HCT116 (cell line): Measurements from ENCODE around the gene CFAP54. TPM values are rescaled to one million over a fixed set of nuclear protein-coding genes. Genes with fewer than 3 reads are reported as not detected.

Source experiments
- ATAC-seq: fragments of 200-7000 bp; cut with Tn5 transposase; 2 replicates; pipeline ENCODE4 v1.9.1; 2020; ENCODE audit warnings: mild to moderate bottlenecking, moderate library complexity
- BruUV-seq: library from RNA; stranded (reverse); fragments of 400-500 nt; replicated peaks from 2 replicates; lab custom pipeline; 2021; lab: Mats Ljungman, UMichigan
- CTCF ChIA-PET: fragments of 300-600 bp; sonication (Branson Sonifier 250); formaldehyde crosslinking; loops from one replicate; lab custom pipeline; 2021; ENCODE audit warnings: antibody characterized with exemption; lab: Charles Lee
- POLR2A ChIA-PET: fragments of 300-600, 350-600 bp; sonication (Branson Sonifier 250); formaldehyde crosslinking; loops from one replicate; lab custom pipeline; 2021; ENCODE audit warnings: antibody characterized with exemption; lab: Charles Lee
- RAD21 ChIA-PET, 2 experiments: fragments of 300-600 bp; sonication (Branson Sonifier 250); formaldehyde crosslinking; loops; one replicate each; lab custom pipeline; 2023; ENCODE audit warnings: low total read pairs in 2 of 2; ENCODE audit not compliant: uncharacterized antibody in 2 of 2, unreplicated experiment in 2 of 2, low non-redundant PET in 1 of 2; lab: Charles Lee
- DNase-seq: peaks from one replicate; pipeline ENCODE4 v3.0.0-alpha.2; 2010; ENCODE audit warnings: low read depth, low spot score
- H2AFZ ChIP-seq: fragments of 200-600 bp; shearing (Covaris generic), sonication (generic); 2 replicates; pipeline ENCODE4 v1.6.1; 2017; ENCODE audit warnings: low read depth, mixed run types, mixed read lengths, antibody characterized with exemption, low read length; ENCODE audit not compliant: poor library complexity, severe bottlenecking
- H3K27ac ChIP-seq: 2 replicates; pipeline ENCODE4 v1.5.1; 2012; ENCODE audit warnings: low read depth, low read length
- H3K27me3 ChIP-seq: fragments of 200-600 bp; sonication (generic); 2 replicates; pipeline ENCODE4 v1.6.1; 2016; ENCODE audit warnings: mixed run types, low read length, mixed read lengths; ENCODE audit not compliant: insufficient read depth
- H3K36me3 ChIP-seq, 2 experiments: fragments of 200-500 bp in 1 of 2; fragments of 200-600 bp in 1 of 2; sonication (Bioruptor generic) in 1 of 2; sonication (generic) in 1 of 2; 2 replicates each; pipeline versions ENCODE4 v1.5.1 to v1.6.1; 2014 to 2016; ENCODE audit warnings: low read length in 2 of 2, inconsistent platforms in 1 of 2, mixed read lengths in 1 of 2, mixed run types in 1 of 2; ENCODE audit not compliant: insufficient read depth in 2 of 2, control insufficient read depth in 1 of 2
- H3K4me1 ChIP-seq, 2 experiments: fragments of 200-600 bp in 1 of 2; sonication (generic) in 1 of 2; 2 replicates each; pipeline versions ENCODE4 v1.5.1 to v1.6.1; 2012 to 2017; ENCODE audit warnings: low read length in 2 of 2, inconsistent platforms in 1 of 2, mild to moderate bottlenecking in 1 of 2, mixed read lengths in 1 of 2, mixed run types in 1 of 2, moderate library complexity in 1 of 2; ENCODE audit not compliant: insufficient read depth in 2 of 2, control insufficient read depth in 1 of 2
- H3K4me2 ChIP-seq: fragments of 200-600 bp; sonication (generic); 2 replicates; pipeline ENCODE4 v1.6.1; 2017; ENCODE audit warnings: mixed run types, low read length, mixed read lengths
- H3K4me3 ChIP-seq, 2 experiments: fragments of 200-600 bp in 1 of 2; sonication (generic) in 1 of 2; replicated peaks in 1 of 2; 2 replicates each; pipeline ENCODE4 v1.5.1; 2011 to 2016; ENCODE audit warnings: low read length in 2 of 2, control low read depth in 1 of 2, low read depth in 1 of 2, mild to moderate bottlenecking in 1 of 2, mixed read lengths in 1 of 2, mixed run types in 1 of 2
- H3K79me2 ChIP-seq: fragments of 200-600 bp; sonication (generic); 2 replicates; pipeline ENCODE4 v1.6.1; 2017; ENCODE audit warnings: mild to moderate bottlenecking, mixed run types, low read length, moderate library complexity, mixed read lengths; ENCODE audit not compliant: insufficient read depth
- H3K9ac ChIP-seq: fragments of 200-600 bp; sonication (generic); 2 replicates; pipeline ENCODE4 v1.6.1; 2016; ENCODE audit warnings: low read length, mixed read lengths
- H3K9me2 ChIP-seq: fragments of 200-600 bp; sonication (generic), shearing (Covaris generic); 2 replicates; pipeline ENCODE4 v1.6.1; 2017; ENCODE audit warnings: mixed run types, mild to moderate bottlenecking, moderate library complexity; ENCODE audit not compliant: insufficient read depth
- H3K9me3 ChIP-seq, 2 experiments: fragments of 200-500 bp in 1 of 2; fragments of 200-600 bp in 1 of 2; sonication (Bioruptor generic) in 1 of 2; sonication (generic) in 1 of 2; 2 replicates each; pipeline ENCODE4 v1.6.1; 2014 to 2017; ENCODE audit warnings: low read length in 2 of 2, mixed read lengths in 2 of 2, inconsistent platforms in 1 of 2, low read depth in 1 of 2, mild to moderate bottlenecking in 1 of 2, mixed run types in 1 of 2, moderate library complexity in 1 of 2; ENCODE audit not compliant: control insufficient read depth in 1 of 2, insufficient read depth in 1 of 2
- H4K20me1 ChIP-seq: fragments of 200-600 bp; sonication (generic), shearing (Covaris generic); 2 replicates; pipeline ENCODE4 v1.6.1; 2017; ENCODE audit warnings: mixed run types, mild to moderate bottlenecking, moderate library complexity; ENCODE audit not compliant: insufficient read depth
- CEBPB ChIP-seq: IDR thresholded peaks from 2 replicates; pipeline ENCODE4 v1.6.1; 2012; ENCODE audit warnings: low read depth
- ELF1 ChIP-seq: IDR thresholded peaks from 2 replicates; pipeline ENCODE4 v1.6.1; 2012; ENCODE audit warnings: low read depth, borderline replicate concordance
- EZH2 ChIP-seq: fragments of 200-600 bp; sonication (generic); IDR thresholded peaks from 2 replicates; pipeline ENCODE4 v1.6.1; 2017; ENCODE audit warnings: antibody characterized with exemption, mixed run types
- EZH2phosphoT487 ChIP-seq: fragments of 200-600 bp; IDR thresholded peaks from 2 replicates; pipeline ENCODE4 v1.6.1; 2018; ENCODE audit warnings: antibody characterized with exemption, borderline replicate concordance
- JUND ChIP-seq: IDR thresholded peaks from 2 replicates; pipeline ENCODE4 v1.6.1; 2012
- POLR2A ChIP-seq: IDR thresholded peaks from 2 replicates; pipeline ENCODE4 v1.7.0; 2011; ENCODE audit warnings: borderline replicate concordance; ENCODE audit not compliant: insufficient read depth, insufficient read length; ENCODE audit errors: extremely low read depth
- SIN3A ChIP-seq: IDR thresholded peaks from 2 replicates; pipeline ENCODE4 v1.6.1; 2012; ENCODE audit warnings: low read depth
- SP1 ChIP-seq: IDR thresholded peaks from 2 replicates; pipeline ENCODE4 v1.6.1; 2012; ENCODE audit warnings: low read depth
- SRF ChIP-seq: IDR thresholded peaks from 2 replicates; pipeline ENCODE4 v1.6.1; 2012; ENCODE audit warnings: low read depth
- ZNF274 ChIP-seq: fragments of 200-500 bp; sonication (Bioruptor generic); IDR thresholded peaks from 2 replicates; pipeline ENCODE4 v1.6.1; 2014; ENCODE audit warnings: mild to moderate bottlenecking, low read depth, low read length, inconsistent platforms
- intact Hi-C: fragments of 100-400 bp; cut with micrococcal nuclease; formaldehyde crosslinking; loops from 2 replicates; pipeline ENCODE4 v1.10.0; 2022
- total RNA-seq: library from RNA; stranded (reverse); gene quantifications from one replicate; pipeline ENCODE4 v1.2.1, GENCODE V29; 2021; ENCODE audit not compliant: unreplicated experiment
- TF ChIP-seq, protein P1 (sequence below): IDR thresholded peaks from 2 replicates; pipeline ENCODE4 v1.6.1; 2012
- TF ChIP-seq, protein P2 (sequence below): IDR thresholded peaks from 2 replicates; pipeline ENCODE4 v1.6.1; 2012
- TF ChIP-seq, protein P3 (sequence below): IDR thresholded peaks from 2 replicates; pipeline ENCODE4 v1.6.1; 2011; ENCODE audit warnings: mild to moderate bottlenecking, low read length, moderate library complexity; ENCODE audit not compliant: insufficient replicate concordance; ENCODE audit errors: extremely low read depth

CFAP54 gene
- total RNA-seq, 1 experiment from 2014 or later: 0.25 TPM

- Histone ChIP-seq H3K9ac (no peak overlapping the region), H3K4me2 (peak overlapping the region; percentile 17), H3K79me2 (no peaks in the 10 kb centered on the region), H3K9me2 (no peaks in the 10 kb centered on the region), H3K27ac (no peak overlapping the region), H3K9me3 (no peaks in the 10 kb centered on the region), H3K4me1 (peaks cover 0 to 7% of the 10 kb centered on the region in 2 experiments; a peak in 2 of 4 replicates), H4K20me1 (no peaks in the 10 kb centered on the region), H3K27me3 (no peaks in the 10 kb centered on the region), H3K36me3 (no peaks in the 10 kb centered on the region), H3K4me3 (no peak overlapping the region), H2AFZ (peak overlapping the region; percentile 83)
- no peak for DNase-seq
- ATAC-seq: no peak
- TF ChIP-seq JUND (no peak), CEBPB (no peak), EZH2phosphoT487 (no peak), SIN3A (no peak), POLR2A (no peak), EZH2 (no peak), ZNF274 (no peak), ELF1 (no peak), SP1 (no peak), SRF (no peak)
- TF ChIP-seq, protein P1, sequence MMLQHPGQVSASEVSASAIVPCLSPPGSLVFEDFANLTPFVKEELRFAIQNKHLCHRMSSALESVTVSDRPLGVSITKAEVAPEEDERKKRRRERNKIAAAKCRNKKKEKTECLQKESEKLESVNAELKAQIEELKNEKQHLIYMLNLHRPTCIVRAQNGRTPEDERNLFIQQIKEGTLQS: no peak
- TF ChIP-seq, protein P2, sequence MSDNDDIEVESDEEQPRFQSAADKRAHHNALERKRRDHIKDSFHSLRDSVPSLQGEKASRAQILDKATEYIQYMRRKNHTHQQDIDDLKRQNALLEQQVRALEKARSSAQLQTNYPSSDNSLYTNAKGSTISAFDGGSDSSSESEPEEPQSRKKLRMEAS: no peak
- TF ChIP-seq, protein P3, sequence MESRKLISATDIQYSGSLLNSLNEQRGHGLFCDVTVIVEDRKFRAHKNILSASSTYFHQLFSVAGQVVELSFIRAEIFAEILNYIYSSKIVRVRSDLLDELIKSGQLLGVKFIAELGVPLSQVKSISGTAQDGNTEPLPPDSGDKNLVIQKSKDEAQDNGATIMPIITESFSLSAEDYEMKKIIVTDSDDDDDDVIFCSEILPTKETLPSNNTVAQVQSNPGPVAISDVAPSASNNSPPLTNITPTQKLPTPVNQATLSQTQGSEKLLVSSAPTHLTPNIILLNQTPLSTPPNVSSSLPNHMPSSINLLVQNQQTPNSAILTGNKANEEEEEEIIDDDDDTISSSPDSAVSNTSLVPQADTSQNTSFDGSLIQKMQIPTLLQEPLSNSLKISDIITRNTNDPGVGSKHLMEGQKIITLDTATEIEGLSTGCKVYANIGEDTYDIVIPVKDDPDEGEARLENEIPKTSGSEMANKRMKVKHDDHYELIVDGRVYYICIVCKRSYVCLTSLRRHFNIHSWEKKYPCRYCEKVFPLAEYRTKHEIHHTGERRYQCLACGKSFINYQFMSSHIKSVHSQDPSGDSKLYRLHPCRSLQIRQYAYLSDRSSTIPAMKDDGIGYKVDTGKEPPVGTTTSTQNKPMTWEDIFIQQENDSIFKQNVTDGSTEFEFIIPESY: no peak
- ChIA-PET RAD21 (no interaction called here), CTCF (no interaction called here), POLR2A (no interaction called here)
- intact Hi-C loops: no loop called here
- no TSS peak for BruUV-seq
Measured at GRCh38 chr12:96466939-96467751, 22.2 kb upstream of the CFAP54 start.
